ENCODE results near the gene KRT1. TPM values are rescaled to one million over a fixed set of nuclear protein-coding genes. Genes with fewer than 3 reads are reported as not detected.

The KRT1 gene
- total and polyA plus RNA-seq, 7 donors, result not detected

DNA sequence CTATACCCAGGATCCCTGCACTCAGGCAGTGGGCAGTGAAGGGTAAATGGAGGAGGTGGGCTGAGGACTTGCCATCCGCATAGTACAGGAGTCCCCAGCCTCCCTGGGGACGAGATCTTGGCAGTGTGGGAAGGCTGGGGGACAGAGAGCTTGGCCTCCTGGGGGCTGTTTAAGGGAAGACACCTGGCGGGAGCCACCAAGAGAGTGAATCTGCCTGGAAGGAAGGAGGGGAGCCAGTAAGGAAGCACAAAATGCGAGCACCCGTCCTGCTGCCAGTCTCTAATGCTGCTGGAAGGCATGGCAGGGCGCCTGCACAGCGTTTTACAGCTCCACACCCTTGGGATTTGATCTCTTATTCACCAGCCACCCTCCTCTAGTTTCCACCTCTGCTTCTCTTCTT is 20.8 kb downstream of the KRT1 start:
- Histone ChIP-seq H3K9me3 (no peaks in the 10 kb centered on the region), H3K4me1 (no peaks in the 10 kb centered on the region), H3K27ac (no peak overlapping the region), H3K4me3 (no peak overlapping the region), H3K27me3 (peaks cover 0 to 8% (median 0%) of the 10 kb centered on the region in 3 donors), H3K36me3 (no peaks in the 10 kb centered on the region)
- intact Hi-C loops (cut with DNase I), result no loop called here
- no peak for DNase-seq
- 58 to 66% methylated on average over 7 of the region's 7 CpGs for WGBS, 2 donors
- TF ChIP-seq POLR2A (IDR thresholded peaks at IDR 0.05), result no peak
- TF ChIP-seq EP300 (IDR thresholded peaks at IDR 0.05), result no peak
- no peak for TF ChIP-seq POLR2AphosphoS5 (IDR thresholded peaks at IDR 0.05)
- TF ChIP-seq, protein P1, sequence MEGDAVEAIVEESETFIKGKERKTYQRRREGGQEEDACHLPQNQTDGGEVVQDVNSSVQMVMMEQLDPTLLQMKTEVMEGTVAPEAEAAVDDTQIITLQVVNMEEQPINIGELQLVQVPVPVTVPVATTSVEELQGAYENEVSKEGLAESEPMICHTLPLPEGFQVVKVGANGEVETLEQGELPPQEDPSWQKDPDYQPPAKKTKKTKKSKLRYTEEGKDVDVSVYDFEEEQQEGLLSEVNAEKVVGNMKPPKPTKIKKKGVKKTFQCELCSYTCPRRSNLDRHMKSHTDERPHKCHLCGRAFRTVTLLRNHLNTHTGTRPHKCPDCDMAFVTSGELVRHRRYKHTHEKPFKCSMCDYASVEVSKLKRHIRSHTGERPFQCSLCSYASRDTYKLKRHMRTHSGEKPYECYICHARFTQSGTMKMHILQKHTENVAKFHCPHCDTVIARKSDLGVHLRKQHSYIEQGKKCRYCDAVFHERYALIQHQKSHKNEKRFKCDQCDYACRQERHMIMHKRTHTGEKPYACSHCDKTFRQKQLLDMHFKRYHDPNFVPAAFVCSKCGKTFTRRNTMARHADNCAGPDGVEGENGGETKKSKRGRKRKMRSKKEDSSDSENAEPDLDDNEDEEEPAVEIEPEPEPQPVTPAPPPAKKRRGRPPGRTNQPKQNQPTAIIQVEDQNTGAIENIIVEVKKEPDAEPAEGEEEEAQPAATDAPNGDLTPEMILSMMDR (IDR thresholded peaks at IDR 0.05), result no peak

DNA sequence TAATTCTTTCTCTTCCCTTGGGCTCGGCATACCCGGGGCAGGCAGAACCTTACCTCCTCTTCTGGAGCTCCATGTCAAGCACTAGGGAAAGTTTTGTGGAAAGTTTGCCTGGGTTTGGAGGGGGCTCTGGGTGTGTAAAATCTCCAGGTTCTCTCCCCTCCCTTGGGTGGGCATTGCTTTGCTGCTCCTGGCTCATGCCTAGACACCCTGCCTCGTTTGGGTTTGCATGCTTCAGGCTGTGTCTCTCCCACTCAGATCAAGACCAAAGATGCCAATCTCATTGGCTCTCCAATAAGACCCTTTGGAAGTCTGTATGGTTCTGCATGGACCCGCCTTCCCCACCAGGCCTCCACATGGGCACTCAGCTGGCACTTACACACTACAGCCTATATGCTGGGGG is 22.0 kb downstream of the KRT1 start:
- no peak overlapping the region for H3K27ac ChIP-seq
- no peaks in the 10 kb centered on the region for H3K9me3 ChIP-seq
- no peaks in the 10 kb centered on the region for H3K36me3 ChIP-seq
- peaks cover 0 to 1% (median 0%) of the 10 kb centered on the region in 3 donors for H3K27me3 ChIP-seq
- H3K4me3 ChIP-seq, result no peak overlapping the region
- no peak for DNase-seq
- TF ChIP-seq POLR2A (IDR thresholded peaks at IDR 0.05) (no peak), EP300 (IDR thresholded peaks at IDR 0.05) (no peak), POLR2AphosphoS5 (IDR thresholded peaks at IDR 0.05) (no peak)
- TF ChIP-seq, protein P1 (IDR thresholded peaks at IDR 0.05), result no peak
- H3K4me1 ChIP-seq, result no peaks in the 10 kb centered on the region
- intact Hi-C loops (cut with DNase I), result no loop called here
- WGBS, 2 donors, result 69 to 82% methylated on average over 4 of the region's 4 CpGs

DNA sequence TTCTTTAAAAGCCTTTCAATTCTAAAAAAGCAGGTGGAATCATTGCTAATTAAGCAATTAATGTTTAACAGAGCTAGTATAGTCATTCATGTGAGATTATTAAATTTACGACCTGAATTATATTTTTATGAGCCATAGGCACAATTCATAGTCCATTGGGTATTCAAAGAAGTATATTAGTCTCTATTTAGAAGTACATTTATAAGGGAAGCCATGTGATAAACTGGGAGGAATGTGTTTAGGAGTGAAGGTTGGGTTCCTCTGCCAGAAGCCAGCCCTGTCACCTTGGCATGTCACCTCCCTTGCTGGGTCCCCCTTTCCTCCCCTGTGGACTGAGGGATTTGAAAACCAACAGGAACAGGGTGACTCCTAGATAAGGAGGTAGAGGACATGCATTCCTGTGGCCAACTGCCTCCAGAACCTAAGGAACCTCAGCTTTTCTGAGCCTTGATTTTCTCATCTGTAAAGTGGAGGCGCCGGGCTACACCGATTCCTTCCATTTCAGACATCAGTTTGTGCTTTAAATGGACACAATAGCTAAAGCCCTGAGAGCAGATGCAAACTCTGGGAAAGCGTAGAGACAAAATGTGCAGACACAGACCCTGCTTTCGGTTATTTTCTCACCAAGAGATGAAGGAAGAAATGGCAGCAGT is 22.8 kb downstream of the KRT1 start:
- H3K27me3 ChIP-seq, result no peaks in the 10 kb centered on the region
- DNase-seq, result no peak
- H3K36me3 ChIP-seq, result no peaks in the 10 kb centered on the region
- WGBS, 2 donors, result 85 to 95% methylated on average over 6 of the region's 6 CpGs
- H3K9me3 ChIP-seq, result no peaks in the 10 kb centered on the region
- intact Hi-C loops (cut with DNase I), result no loop called here
- H3K4me3 ChIP-seq, result no peak overlapping the region
- TF ChIP-seq, protein P1 (IDR thresholded peaks at IDR 0.05), result no peak
- TF ChIP-seq POLR2AphosphoS5 (IDR thresholded peaks at IDR 0.05), result no peak
- no peak for TF ChIP-seq POLR2A (IDR thresholded peaks at IDR 0.05)
- no peak for TF ChIP-seq EP300 (IDR thresholded peaks at IDR 0.05)
- H3K27ac ChIP-seq, result no peak overlapping the region
- no peaks in the 10 kb centered on the region for H3K4me1 ChIP-seq

DNA sequence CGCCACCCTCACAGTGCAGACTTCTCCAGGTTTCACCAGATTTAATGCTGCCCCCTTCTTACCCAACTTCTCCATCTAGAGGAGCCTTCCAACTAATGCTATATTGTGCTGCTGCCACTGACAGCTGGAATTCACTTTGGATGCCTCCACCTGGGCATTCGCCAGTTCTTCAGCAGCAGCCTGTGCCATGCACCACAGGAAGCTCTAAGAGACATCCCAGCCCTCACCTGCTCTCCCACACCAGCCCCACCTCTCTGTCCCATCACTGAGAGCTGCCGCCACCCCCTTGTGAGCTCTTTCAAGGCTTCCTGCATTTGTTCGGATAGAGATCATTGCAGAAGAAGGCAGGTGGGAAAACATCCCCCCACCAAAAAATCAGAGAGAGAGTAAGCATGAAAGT is 23.6 kb downstream of the KRT1 start:
- intact Hi-C loops (cut with DNase I), result no loop called here
- Histone ChIP-seq H3K27ac (no peak overlapping the region), H3K4me3 (no peak overlapping the region), H3K27me3 (no peaks in the 10 kb centered on the region), H3K9me3 (no peaks in the 10 kb centered on the region), H3K4me1 (no peaks in the 10 kb centered on the region), H3K36me3 (no peaks in the 10 kb centered on the region)
- WGBS, 2 donors, result 64 to 88% methylated on average over 4 of the region's 4 CpGs
- TF ChIP-seq POLR2AphosphoS5 (IDR thresholded peaks at IDR 0.05) (no peak), EP300 (IDR thresholded peaks at IDR 0.05) (no peak), POLR2A (IDR thresholded peaks at IDR 0.05) (no peak)
- TF ChIP-seq, protein P1 (IDR thresholded peaks at IDR 0.05), result no peak
- DNase-seq, result no peak

DNA sequence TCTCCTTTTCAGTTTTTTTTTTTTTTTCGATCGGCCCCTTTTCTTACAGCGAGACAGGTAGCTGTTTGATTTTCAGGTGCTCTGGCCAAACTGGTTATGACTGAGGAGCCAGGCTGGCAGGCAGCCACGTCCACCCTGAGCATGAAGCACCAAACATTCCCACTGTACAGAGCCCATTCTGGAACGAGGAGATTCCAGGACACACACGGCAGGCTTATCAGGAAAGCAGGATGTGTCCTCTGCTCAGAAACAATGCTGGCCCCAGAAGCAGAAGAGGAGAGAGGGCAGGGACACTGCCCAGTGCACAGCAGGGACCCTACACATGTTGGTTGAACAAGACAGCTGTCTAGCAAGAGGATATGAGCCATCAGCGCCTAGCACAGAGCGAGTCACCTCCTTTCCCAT is 24.5 kb downstream of the KRT1 start:
- intact Hi-C loops (cut with DNase I), result no loop called here
- no peak for DNase-seq
- 43 to 71% methylated on average over 8 of the region's 8 CpGs for WGBS, 2 donors
- H3K27ac ChIP-seq, result no peak overlapping the region
- H3K4me3 ChIP-seq, result no peak overlapping the region
- H3K9me3 ChIP-seq, result no peaks in the 10 kb centered on the region
- peaks cover 0 to 7% (median 6%) of the 10 kb centered on the region in 4 donors for H3K4me1 ChIP-seq
- TF ChIP-seq EP300 (IDR thresholded peaks at IDR 0.05) (no peak), POLR2AphosphoS5 (IDR thresholded peaks at IDR 0.05) (no peak), POLR2A (IDR thresholded peaks at IDR 0.05) (no peak)
- TF ChIP-seq, protein P1 (IDR thresholded peaks at IDR 0.05), result no peak
- H3K36me3 ChIP-seq, result no peaks in the 10 kb centered on the region
- H3K27me3 ChIP-seq, result no peaks in the 10 kb centered on the region
